ENCODE measurements around the gene EFCAB7.
"Not testable (repeated sequence)": the region's sequence is repeated elsewhere in the genome, so short reads cannot be mapped to it uniquely, and the experiment has no call there.

Gene EFCAB7

DNA sequence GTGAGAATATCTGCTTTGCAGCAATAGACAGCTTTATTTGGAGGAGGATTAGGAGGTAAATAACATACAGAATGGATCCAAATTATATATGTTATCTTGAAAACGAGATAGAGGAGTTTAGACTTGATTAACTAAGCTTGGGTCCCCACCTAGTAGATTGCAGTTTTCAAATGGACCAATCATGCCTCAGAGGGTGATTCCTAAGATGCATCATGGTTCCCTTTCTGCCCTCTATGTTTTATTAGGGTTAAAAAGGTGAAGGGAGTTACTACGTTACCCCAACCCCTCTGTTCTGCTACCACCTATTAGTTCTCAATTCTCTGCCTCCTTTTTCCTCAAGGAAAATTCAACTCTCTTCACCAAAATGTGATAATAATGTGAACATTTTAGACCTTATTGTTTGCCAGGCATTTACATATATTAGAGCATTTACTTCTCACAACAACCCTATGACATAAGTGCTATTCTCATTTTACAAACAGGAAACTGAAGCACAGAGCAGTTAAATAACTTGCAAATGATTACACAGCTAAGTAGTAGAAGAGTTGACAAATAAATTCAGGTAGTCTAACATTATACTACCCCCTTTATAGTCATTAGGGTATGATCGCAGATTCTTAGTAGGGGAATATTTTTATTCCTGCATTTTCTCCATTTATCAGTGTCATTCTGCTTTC is 46.5 kb downstream of the EFCAB7 start:
- DNase-seq, result no peak
- TF ChIP-seq GATA1 (IDR thresholded peaks at IDR 0.05; ENCODE audit: low read depth, low read length) (no peak), POLR2A (IDR thresholded peaks at IDR 0.05; ENCODE audit: low read length) (no peak)

DNA sequence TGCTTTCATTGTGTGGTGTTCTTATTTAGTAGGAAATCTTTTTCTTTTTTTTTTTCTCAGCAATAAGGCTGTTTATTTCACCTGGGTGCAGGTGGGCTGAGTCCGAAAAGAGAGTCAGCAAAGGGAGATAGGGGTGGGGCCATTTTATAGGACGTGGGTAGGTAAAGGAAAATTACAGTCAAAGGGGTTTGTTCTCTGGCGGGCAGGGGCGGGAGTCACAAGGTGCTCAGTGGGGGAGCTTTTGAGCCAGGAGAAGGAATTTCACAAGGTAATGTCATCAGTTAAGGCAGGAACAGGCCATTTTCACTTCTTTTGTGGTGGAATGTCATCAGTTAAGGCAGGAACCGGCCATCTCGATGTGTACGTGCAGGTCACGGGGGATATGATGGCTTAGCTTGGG is 49.4 kb downstream of the EFCAB7 start:
- DNase-seq, result not testable (repeated sequence)

DNA sequence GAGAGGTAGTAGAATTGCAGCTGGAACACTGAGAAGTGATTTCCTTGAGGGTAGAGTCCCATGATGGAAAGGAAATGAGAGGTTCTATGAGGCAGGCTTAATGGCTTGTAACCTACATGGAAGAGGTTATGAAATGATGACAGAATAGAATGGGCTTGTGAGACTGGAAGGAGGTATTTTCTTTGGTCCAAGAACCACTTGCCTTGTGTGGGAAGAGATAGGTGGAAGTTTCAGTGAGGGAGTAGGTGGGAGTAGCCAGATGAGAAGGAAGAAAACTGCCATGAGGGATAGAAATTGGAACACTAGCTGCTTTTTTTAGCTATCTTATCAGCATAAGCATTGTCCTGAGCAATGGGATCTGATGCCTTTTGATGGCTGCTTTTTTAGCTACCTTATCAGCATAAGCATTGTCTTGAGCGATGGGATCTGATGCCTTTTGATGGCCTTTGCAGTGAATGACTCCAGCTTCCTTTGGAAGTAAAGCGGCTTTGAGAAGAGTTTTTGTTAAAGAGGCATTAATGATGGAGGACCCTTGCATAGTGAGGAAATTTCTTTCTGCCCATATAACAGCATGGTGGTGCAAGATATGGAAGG is 51.0 kb downstream of the EFCAB7 start:
- DNase-seq, result not testable (repeated sequence)

DNA sequence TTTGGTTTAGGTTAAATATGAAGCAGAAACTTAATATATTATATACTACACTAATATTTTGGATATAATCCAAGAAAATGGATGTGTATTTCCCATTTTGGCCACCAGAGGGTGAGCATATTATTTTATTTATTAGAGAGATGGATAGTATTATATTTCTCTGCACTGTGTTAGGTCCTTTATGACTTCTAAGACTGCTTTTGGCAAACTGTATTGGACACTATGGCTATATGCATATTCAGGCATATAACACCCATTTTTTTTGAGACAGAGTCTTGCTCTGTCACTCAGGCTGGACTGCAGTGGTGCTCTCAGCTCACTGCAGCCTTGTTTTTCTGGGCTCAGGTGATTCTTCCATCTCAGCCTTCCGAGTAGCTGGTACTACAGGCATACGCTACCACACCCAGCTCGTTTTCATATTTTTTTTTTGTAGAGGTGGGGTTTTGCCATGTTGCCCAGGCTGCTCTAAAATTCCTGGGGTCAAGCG is 52.1 kb downstream of the EFCAB7 start:
- no peak for TF ChIP-seq POLR2A (IDR thresholded peaks at IDR 0.05; ENCODE audit: low read length)
- no peak for TF ChIP-seq GATA1 (IDR thresholded peaks at IDR 0.05; ENCODE audit: low read depth, low read length)
- DNase-seq, result peak; percentile 11 to 49

DNA sequence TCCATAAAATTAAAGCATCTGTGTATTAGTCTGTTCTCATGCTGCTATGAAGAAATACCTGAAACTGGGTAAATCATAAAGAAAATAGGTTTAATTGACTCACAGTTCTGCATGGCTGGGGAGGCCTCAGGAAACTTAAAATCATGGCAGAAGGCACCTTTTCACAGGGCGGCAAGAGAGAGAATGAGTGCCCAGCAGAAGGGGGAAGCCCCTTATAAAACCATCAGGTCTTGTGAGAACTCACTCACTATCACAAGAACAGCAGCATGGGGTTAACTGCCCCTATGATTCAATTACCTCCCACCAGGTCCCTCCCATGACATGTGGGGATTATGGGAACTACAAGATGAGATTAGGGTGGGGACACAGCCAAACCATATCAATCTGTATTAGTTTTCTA is 63.0 kb downstream of the EFCAB7 start:
- DNase-seq, result not testable (repeated sequence)

DNA sequence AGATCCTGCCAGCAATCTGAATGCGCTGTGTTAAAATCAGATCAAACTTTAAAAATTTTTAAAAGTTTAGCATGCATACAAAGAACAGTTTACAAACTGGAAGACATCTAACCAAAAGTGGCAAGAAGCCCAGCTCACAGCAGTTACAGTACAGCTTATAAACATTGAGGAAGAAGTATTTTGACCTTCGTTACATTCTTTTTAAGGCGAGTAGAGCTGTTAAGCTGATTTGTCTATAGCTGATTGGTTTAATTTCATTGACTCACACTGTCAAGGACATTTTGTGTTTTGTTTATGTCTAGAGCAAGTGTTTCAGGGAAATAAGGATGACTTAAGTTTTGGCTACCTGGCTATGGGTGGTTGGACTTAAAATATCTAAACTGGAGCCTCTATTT is 66.8 kb downstream of the EFCAB7 start:
- DNase-seq, result no peak
- TF ChIP-seq POLR2A (IDR thresholded peaks at IDR 0.05; ENCODE audit: low read length), result no peak
- TF ChIP-seq GATA1 (IDR thresholded peaks at IDR 0.05; ENCODE audit: low read depth, low read length), result no peak

DNA sequence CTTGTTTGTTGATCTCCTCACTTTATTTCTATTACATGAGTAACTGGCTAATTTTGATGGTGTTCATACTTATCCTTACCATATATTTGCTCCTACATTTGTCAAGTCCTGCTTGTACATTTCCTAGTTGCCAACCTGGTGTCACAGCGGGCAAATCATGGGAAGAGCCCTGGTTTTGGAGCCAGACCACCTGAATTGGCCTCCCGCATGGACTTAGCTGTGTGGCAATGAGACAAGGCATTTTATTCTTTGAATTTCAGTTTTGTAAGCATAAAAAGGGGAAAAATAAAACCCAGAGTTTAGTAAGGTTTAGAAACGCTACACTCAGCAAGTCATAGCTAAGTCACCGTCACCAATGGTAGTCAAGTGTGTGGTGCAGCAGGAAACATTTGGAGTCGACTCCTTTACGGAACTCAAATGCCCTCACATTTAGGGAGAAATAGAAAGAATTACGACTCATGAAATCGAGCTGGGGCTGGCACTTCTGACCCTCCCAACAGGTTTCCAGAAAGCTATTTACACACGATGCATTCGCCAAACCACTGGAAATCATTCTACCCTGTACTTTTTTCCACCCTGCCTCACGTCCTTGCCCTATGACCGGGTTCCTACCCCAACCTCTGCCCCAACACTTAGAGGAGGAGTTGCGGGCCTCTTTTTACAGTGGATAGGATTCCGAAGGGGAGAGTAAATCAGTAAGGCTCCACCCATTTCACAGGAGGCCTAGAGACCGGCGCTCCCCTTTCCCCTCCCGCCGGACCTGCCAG is 69.4 kb downstream of the EFCAB7 start:
- no peak for DNase-seq
- TF ChIP-seq GATA1 (IDR thresholded peaks at IDR 0.05; ENCODE audit: low read depth, low read length) (no peak), POLR2A (IDR thresholded peaks at IDR 0.05; ENCODE audit: low read length) (no peak)

DNA sequence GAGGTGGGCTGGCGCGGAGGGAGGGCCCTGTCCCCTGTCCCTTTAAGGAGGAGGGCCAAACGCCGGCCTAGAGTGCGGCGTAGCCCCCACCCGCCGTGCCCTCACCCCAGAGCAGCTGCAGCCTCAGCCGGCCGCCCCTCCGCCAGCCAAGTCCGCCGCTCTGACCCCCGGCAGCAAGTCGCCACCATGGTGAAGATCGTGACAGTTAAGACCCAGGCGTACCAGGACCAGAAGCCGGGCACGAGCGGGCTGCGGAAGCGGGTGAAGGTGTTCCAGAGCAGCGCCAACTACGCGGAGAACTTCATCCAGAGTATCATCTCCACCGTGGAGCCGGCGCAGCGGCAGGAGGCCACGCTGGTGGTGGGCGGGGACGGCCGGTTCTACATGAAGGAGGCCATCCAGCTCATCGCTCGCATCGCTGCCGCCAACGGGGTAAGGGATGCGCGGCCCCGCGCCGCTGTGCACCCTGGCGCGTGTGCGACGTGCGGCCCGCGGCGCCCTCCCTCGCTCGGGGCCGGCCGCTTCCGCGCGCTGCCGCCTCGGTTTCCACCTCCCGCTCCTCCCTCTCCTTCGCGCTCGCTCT is 70.1 kb downstream of the EFCAB7 start, which contains the start of gene PGM1:
Gene PGM1, plus strand, starts transcription at position 109 of the 583 bp plus-strand sequence. Its CDS starts 78 bp downstream, at position 187.
- no peak for TF ChIP-seq POLR2A (IDR thresholded peaks at IDR 0.05; ENCODE audit: low read length)
- no peak for TF ChIP-seq GATA1 (IDR thresholded peaks at IDR 0.05; ENCODE audit: low read depth, low read length)

DNA sequence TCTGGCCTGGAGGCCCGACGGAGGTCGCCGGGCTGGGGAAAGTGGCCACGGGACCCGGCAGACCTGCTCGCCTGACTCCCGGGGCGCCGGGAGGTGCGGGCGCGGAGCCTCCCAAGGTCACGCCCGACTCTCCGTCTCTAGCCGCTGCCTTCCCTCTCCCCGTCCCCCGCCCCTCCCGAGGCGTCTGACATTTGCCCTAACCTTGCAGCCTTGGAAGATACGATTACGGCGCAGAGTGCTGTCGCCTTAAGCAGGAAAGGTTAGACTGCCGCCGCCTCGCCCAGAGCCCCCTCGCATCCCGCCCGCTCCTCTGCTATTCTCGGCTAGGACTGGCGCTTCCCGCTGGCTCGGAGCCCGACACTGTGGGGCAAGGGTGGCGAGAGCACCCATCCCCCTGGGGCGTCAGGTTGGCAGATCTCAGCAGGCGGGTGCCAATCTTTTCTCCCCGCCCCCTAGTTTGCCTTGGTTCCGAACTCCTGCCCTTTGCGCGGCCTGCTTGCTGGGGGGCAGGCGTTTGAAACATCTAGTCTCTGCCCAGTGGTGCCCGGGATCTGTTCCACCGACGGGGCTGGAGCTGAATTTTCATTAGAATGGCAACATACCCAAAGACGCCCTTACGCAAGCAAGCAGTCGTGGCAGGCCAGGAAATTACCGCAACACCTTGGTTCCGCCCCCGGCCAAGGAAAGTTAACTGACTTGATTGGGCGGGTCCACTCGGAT is 70.7 kb downstream of the EFCAB7 start:
- peak; percentile 45 to 49 for DNase-seq
- no peak for TF ChIP-seq POLR2A (IDR thresholded peaks at IDR 0.05; ENCODE audit: low read length)

More for the DNA sequence above, 70.1 kb downstream of the EFCAB7 start, which contains the start of gene PGM1:
- DNase-seq, result peak; percentile 48 to 49

DNA sequence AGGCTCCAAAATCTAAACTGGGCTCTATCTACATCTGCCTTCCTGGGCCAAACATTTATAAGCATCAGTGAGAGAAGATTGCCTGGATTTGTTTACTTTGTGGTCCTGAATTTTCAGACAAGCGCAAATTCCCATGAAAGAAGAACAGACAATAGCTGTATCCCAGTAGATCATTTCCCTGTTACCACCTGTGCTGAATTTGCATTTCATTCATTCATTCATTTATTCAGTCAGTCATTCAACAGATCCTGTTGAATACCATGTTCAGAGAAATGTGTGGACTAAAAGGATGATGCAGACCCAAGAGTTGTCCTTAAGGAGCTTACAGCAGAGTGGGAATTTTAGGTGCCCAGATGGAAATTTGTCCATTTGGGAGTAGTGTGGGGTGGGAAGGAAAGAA is 72.1 kb downstream of the EFCAB7 start:
- TF ChIP-seq POLR2A (IDR thresholded peaks at IDR 0.05; ENCODE audit: low read length) (no peak), GATA1 (IDR thresholded peaks at IDR 0.05; ENCODE audit: low read depth, low read length) (no peak)
- DNase-seq, result no peak

DNA sequence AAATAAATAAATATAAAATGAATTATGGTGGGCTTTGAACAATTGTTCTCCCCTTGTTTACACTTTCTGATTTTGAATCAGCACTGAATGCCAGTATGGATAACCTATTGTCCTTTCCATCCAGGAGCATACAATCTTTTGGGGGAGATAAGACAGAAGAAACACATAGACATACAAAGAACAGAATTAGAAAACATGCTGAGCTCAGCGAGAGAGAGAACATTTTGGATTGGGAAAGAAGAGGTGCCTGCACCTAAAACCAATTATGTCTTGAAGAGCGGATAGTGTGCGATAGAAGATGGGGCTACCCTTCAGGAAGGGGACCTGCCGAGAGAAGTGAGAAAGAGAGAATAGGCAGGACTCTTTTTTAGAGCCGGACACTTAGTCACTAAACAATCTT is 76.5 kb downstream of the EFCAB7 start:
- no peak for DNase-seq
- TF ChIP-seq POLR2A (IDR thresholded peaks at IDR 0.05; ENCODE audit: low read length) (no peak), GATA1 (IDR thresholded peaks at IDR 0.05; ENCODE audit: low read depth, low read length) (no peak)

DNA sequence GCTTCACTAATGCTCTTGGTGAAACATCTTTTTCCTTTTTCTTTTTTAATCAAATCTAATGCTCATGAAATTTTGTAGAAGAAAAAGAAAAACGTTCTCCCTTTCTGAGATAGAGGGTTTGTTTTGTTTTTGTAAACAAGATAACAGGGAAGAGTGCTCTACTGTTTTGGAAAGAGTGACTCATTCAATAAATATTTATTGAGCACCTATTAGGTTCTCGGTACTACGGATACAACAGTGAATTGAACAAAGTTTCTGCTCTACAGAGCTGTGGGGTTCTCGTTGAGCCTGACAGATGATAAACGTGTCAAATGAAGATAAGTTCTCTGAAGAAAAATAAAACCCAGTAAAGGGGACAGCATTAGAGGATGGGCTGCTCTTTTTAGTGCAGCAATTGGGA is 76.9 kb downstream of the EFCAB7 start:
- TF ChIP-seq GATA1 (IDR thresholded peaks at IDR 0.05; ENCODE audit: low read depth, low read length) (no peak), POLR2A (IDR thresholded peaks at IDR 0.05; ENCODE audit: low read length) (no peak)
- no peak for DNase-seq

DNA sequence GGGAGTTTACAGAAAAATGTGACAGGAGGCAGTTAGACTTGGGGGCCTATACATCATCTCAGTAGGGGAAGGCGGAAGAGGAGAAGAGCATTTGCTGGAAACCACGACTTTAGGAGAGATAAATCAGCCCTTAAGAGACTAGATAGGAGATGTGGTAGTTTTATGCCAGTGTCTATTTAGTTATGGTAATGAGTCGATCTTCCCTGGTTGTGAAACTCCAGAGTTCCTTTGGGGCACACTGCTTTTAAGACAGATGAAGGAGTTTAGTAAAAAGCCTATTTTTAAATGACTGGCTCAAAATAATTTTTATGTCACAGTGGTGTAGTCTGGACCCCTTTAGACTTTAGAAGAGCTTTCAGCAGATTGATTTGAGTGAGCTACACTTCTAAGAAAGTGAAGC is 77.7 kb downstream of the EFCAB7 start:
- no peak for TF ChIP-seq POLR2A (IDR thresholded peaks at IDR 0.05; ENCODE audit: low read length)
- TF ChIP-seq GATA1 (IDR thresholded peaks at IDR 0.05; ENCODE audit: low read depth, low read length), result no peak
- no peak for DNase-seq

DNA sequence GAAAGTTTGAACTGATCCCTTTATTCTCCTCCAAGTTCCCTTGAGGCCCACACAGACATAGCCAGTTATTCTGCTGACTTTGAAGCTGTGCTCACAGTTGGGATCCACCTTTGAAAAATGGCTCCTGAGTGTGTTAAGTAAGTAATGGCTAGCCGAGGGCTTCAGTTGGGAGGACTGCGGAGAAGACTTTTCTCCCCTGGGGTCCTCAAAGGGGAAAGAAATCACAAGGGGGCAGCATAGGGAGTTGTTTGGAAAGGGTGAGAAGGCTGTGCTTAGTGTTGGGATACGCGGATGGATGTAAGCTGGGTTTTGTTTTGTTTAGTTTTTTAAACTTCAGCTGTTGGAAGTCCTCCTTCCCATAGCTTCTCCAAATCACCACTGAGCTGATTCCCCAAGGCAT is 78.1 kb downstream of the EFCAB7 start:
- TF ChIP-seq POLR2A (IDR thresholded peaks at IDR 0.05; ENCODE audit: low read length), result no peak
- TF ChIP-seq GATA1 (IDR thresholded peaks at IDR 0.05; ENCODE audit: low read depth, low read length), result no peak
- DNase-seq, result no peak
